ENCODE data around the gene SRP14. TPM values are rescaled to one million over a fixed set of nuclear protein-coding genes. Genes with fewer than 3 reads are reported as not detected.

The SRP14 gene
- total RNA-seq, 1 experiment from 2014 or later, result 166 TPM

DNA sequence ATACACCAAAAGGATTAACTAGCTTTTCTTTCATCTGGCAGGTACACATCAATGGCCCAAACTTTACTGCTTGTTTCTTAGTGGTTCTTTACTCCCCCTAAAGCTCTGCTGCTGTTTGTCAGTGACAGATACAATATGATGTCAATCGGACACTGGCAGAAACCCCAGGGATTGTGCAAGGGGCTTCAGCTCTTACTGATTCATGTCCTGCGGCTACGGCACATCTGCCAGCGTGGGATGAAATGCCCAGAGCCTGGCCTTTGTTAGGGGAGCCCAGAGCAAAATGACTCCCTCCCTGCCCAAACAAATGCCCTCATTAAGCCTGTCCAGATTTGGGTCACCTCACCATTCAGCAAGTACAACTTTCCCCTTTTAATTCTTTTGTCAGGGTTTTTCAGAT is 28.3 kb downstream of the SRP14 start:
- Histone ChIP-seq H3K27me3 (ENCODE audit: control insufficient read depth, insufficient read depth, low read length) (no peaks in the 10 kb centered on the region), H3K4me3 (ENCODE audit: low read depth in 2 of 2, low read length in 2 of 2) (no peak overlapping the region), H3K36me3 (ENCODE audit: control insufficient read depth, insufficient read depth, low read length) (peaks cover 17% of the 10 kb centered on the region), H3K9me3 (ENCODE audit: control insufficient read depth, insufficient read depth, low read depth, low read length) (peaks cover 5% of the 10 kb centered on the region; the same call in 1 of the 2 replicates), H3K4me1 (ENCODE audit: control insufficient read depth, insufficient read depth, low read length) (no peaks in the 10 kb centered on the region), H3K27ac (ENCODE audit: low read length) (no peak overlapping the region)
- ChIA-PET CTCF (no interaction called here), POLR2A (no interaction called here)
- DNase-seq (ENCODE audit: low read depth, low spot score) (no peak), ATAC-seq (no peak)
- intact Hi-C loops (cut with micrococcal nuclease; ENCODE audit: unreplicated experiment), result no loop called here
- no peak for TF ChIP-seq SIN3A (IDR thresholded peaks at IDR 0.05; ENCODE audit: borderline replicate concordance, insufficient read depth, low read depth, low read length)
- no TSS peak for BruUV-seq (replicated peaks)
- in situ Hi-C loops (cut with HindIII; ENCODE audit: low pct_unique_long_range_greater_than_20kb, low sequenced_read_pairs), result no loop called here

GRCh38 chr15:40008061-40008765 is 30.8 kb downstream of the SRP14 start:
- H3K4me3 ChIP-seq (ENCODE audit: low read depth in 2 of 2, low read length in 2 of 2), result no peak overlapping the region
- no TSS peak for BruUV-seq (replicated peaks)
- in situ Hi-C loops (cut with HindIII; ENCODE audit: low pct_unique_long_range_greater_than_20kb, low sequenced_read_pairs) (no loop called here), intact Hi-C loops (cut with micrococcal nuclease; ENCODE audit: unreplicated experiment) (no loop called here)
- no peaks in the 10 kb centered on the region for H3K4me1 ChIP-seq (ENCODE audit: control insufficient read depth, insufficient read depth, low read length)
- no peaks in the 10 kb centered on the region for H3K9me3 ChIP-seq (ENCODE audit: control insufficient read depth, insufficient read depth, low read depth, low read length)
- no peak for ATAC-seq
- POLR2A ChIA-PET, result no interaction called here
- no peak overlapping the region for H3K27ac ChIP-seq (ENCODE audit: low read length)
- CTCF ChIA-PET, result no interaction called here
- peaks cover 20% of the 10 kb centered on the region for H3K36me3 ChIP-seq (ENCODE audit: control insufficient read depth, insufficient read depth, low read length)
- no peak for DNase-seq (ENCODE audit: low read depth, low spot score)
- no peaks in the 10 kb centered on the region for H3K27me3 ChIP-seq (ENCODE audit: control insufficient read depth, insufficient read depth, low read length)
- no peak for TF ChIP-seq CTCF (IDR thresholded peaks at IDR 0.05)
- TF ChIP-seq, protein P1, sequence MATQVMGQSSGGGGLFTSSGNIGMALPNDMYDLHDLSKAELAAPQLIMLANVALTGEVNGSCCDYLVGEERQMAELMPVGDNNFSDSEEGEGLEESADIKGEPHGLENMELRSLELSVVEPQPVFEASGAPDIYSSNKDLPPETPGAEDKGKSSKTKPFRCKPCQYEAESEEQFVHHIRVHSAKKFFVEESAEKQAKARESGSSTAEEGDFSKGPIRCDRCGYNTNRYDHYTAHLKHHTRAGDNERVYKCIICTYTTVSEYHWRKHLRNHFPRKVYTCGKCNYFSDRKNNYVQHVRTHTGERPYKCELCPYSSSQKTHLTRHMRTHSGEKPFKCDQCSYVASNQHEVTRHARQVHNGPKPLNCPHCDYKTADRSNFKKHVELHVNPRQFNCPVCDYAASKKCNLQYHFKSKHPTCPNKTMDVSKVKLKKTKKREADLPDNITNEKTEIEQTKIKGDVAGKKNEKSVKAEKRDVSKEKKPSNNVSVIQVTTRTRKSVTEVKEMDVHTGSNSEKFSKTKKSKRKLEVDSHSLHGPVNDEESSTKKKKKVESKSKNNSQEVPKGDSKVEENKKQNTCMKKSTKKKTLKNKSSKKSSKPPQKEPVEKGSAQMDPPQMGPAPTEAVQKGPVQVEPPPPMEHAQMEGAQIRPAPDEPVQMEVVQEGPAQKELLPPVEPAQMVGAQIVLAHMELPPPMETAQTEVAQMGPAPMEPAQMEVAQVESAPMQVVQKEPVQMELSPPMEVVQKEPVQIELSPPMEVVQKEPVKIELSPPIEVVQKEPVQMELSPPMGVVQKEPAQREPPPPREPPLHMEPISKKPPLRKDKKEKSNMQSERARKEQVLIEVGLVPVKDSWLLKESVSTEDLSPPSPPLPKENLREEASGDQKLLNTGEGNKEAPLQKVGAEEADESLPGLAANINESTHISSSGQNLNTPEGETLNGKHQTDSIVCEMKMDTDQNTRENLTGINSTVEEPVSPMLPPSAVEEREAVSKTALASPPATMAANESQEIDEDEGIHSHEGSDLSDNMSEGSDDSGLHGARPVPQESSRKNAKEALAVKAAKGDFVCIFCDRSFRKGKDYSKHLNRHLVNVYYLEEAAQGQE (IDR thresholded peaks at IDR 0.05; ENCODE audit: insufficient read depth in 1 of 2, low read depth in 2 of 2, low read length in 1 of 2), result no peak
- TF ChIP-seq TCF7L2 (IDR thresholded peaks at IDR 0.05; ENCODE audit: low read depth, low read length), result no peak
- TF ChIP-seq SIN3A (IDR thresholded peaks at IDR 0.05; ENCODE audit: borderline replicate concordance, insufficient read depth, low read depth, low read length), result no peak
- no peak for TF ChIP-seq POLR2AphosphoS5 (IDR thresholded peaks at IDR 0.05; ENCODE audit: low read depth, low read length)

DNA sequence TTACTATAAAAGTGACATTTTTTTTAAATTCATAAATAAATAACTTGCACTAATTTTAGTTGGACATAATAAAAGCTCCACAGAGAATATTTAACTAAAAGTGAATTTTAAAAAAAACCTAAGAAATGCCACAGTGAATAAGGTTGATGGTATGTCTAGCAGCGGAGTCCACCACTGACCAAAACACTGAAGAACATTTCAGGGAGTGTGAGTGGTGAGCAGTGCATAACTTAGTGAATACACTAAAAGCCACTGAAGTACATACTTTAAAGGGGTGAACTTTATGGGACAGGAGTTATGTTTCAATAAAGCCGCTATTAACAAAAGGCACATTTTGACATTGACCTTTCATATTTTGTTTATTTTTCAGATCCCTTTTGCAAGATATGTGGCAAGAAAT is 32.3 kb downstream of the SRP14 start:
- BruUV-seq (replicated peaks), result no TSS peak
- no peak for ATAC-seq
- Histone ChIP-seq H3K36me3 (ENCODE audit: control insufficient read depth, insufficient read depth, low read length) (peaks cover 24% of the 10 kb centered on the region), H3K27me3 (ENCODE audit: control insufficient read depth, insufficient read depth, low read length) (no peaks in the 10 kb centered on the region), H3K27ac (ENCODE audit: low read length) (no peak overlapping the region), H3K4me1 (ENCODE audit: control insufficient read depth, insufficient read depth, low read length) (no peaks in the 10 kb centered on the region), H3K4me3 (ENCODE audit: low read depth in 2 of 2, low read length in 2 of 2) (no peak overlapping the region), H3K9me3 (ENCODE audit: control insufficient read depth, insufficient read depth, low read depth, low read length) (no peaks in the 10 kb centered on the region)
- in situ Hi-C loops (cut with HindIII; ENCODE audit: low pct_unique_long_range_greater_than_20kb, low sequenced_read_pairs), result no loop called here
- intact Hi-C loops (cut with micrococcal nuclease; ENCODE audit: unreplicated experiment), result no loop called here
- DNase-seq (ENCODE audit: low read depth, low spot score), result no peak
- no peak for TF ChIP-seq SIN3A (IDR thresholded peaks at IDR 0.05; ENCODE audit: borderline replicate concordance, insufficient read depth, low read depth, low read length)
- no peak for TF ChIP-seq TCF7L2 (IDR thresholded peaks at IDR 0.05; ENCODE audit: low read depth, low read length)
- no peak for TF ChIP-seq POLR2AphosphoS5 (IDR thresholded peaks at IDR 0.05; ENCODE audit: low read depth, low read length)
- TF ChIP-seq, protein P1 (IDR thresholded peaks at IDR 0.05; ENCODE audit: insufficient read depth in 1 of 2, low read depth in 2 of 2, low read length in 1 of 2), result no peak
- no peak for TF ChIP-seq CTCF (IDR thresholded peaks at IDR 0.05)
- ChIA-PET CTCF (no interaction called here), POLR2A (no interaction called here)

Measured in Panc1 (cell line).